Fibroblast of gingiva (primary cell): ENCODE results near the gene CNTROB.
A peak's percentile ranks its signal among the peaks of the same experiment; 100 is the strongest.
"Not testable (repeated sequence)": the region's sequence is repeated elsewhere in the genome, so short reads cannot be mapped to it uniquely, and the experiment has no call there.

Source experiments
- DNase-seq: peaks from one replicate; pipeline ENCODE4 v3.0.0-alpha.2; 2011; ENCODE audit warnings: low read depth

CNTROB gene

GRCh38 chr17:7946441-7946840 is 14.4 kb downstream of the CNTROB start:
- DNase-seq: no peak

GRCh38 chr17:7947651-7948050 is 15.6 kb downstream of the CNTROB start:
- no peak for DNase-seq

GRCh38 chr17:7950578-7950977 is 18.6 kb downstream of the CNTROB start:
- no peak for DNase-seq

- no peak for DNase-seq
These were observed 19.3 kb downstream of the CNTROB start for GRCh38 chr17:7951143-7951792.

GRCh38 chr17:7953266-7953665 is 21.3 kb downstream of the CNTROB start:
- not testable (repeated sequence) for DNase-seq

GRCh38 chr17:7955414-7956227 is 23.6 kb downstream of the CNTROB start:
- DNase-seq: no peak

GRCh38 chr17:7956228-7956965 is 24.4 kb downstream of the CNTROB start:
- no peak for DNase-seq

- DNase-seq: peak; percentile 39
These were observed 27.7 kb downstream of the CNTROB start for GRCh38 chr17:7959503-7960253.

- DNase-seq: no peak
These were observed 29.4 kb downstream of the CNTROB start for GRCh38 chr17:7961421-7961820.

- DNase-seq: no peak
These were observed 35.7 kb downstream of the CNTROB start for GRCh38 chr17:7967751-7968150.

GRCh38 chr17:7969433-7969832 is 37.4 kb downstream of the CNTROB start:
- peak; percentile 72 for DNase-seq

GRCh38 chr17:7971651-7972050 is 39.6 kb downstream of the CNTROB start:
- DNase-seq: no peak

- DNase-seq: peak; percentile 40
These were observed 40.3 kb downstream of the CNTROB start for GRCh38 chr17:7972131-7972785.

- DNase-seq: no peak
These were observed 42.7 kb downstream of the CNTROB start for GRCh38 chr17:7974638-7975131.

GRCh38 chr17:7977039-7977438 is 45.0 kb downstream of the CNTROB start:
- no peak for DNase-seq

- no peak for DNase-seq
These were observed 45.8 kb downstream of the CNTROB start for GRCh38 chr17:7977805-7978204.

- DNase-seq: peak; percentile 15
These were observed 50.2 kb downstream of the CNTROB start for GRCh38 chr17:7982173-7982572.

GRCh38 chr17:7982666-7983065 is 50.7 kb downstream of the CNTROB start:
- DNase-seq: no peak

- DNase-seq: no peak
These were observed 52.9 kb downstream of the CNTROB start for GRCh38 chr17:7984904-7985303.

- no peak for DNase-seq
These were observed 55.3 kb downstream of the CNTROB start for GRCh38 chr17:7987112-7987893.

GRCh38 chr17:7988750-7989178 is 56.8 kb downstream of the CNTROB start:
- peak; percentile 74 for DNase-seq
